Measurements from ENCODE around the gene STRIT1.

DNA sequence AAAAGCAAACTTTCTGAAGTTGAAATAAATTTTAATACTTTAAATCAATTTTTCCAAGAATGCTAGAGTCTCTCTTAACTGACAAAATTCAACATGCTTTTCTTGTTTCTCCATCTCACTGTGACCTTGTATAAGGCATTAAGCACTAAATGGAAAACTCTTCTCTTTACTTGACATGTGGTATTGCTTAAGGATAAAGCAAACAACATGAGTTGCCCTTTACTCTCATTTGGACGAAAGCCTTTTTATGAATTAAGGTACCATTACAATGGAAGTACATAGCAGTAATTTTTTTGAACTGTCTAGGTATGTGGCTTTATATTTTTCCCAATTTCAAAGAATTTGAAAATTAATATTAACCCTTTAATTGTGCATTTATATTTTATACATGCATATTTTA, 1.4 kb downstream of the STRIT1 start:
- TF ChIP-seq, protein P1, sequence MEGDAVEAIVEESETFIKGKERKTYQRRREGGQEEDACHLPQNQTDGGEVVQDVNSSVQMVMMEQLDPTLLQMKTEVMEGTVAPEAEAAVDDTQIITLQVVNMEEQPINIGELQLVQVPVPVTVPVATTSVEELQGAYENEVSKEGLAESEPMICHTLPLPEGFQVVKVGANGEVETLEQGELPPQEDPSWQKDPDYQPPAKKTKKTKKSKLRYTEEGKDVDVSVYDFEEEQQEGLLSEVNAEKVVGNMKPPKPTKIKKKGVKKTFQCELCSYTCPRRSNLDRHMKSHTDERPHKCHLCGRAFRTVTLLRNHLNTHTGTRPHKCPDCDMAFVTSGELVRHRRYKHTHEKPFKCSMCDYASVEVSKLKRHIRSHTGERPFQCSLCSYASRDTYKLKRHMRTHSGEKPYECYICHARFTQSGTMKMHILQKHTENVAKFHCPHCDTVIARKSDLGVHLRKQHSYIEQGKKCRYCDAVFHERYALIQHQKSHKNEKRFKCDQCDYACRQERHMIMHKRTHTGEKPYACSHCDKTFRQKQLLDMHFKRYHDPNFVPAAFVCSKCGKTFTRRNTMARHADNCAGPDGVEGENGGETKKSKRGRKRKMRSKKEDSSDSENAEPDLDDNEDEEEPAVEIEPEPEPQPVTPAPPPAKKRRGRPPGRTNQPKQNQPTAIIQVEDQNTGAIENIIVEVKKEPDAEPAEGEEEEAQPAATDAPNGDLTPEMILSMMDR (conservative IDR thresholded peaks at IDR 0.05; ENCODE audit: low read length) = no peak
- TF ChIP-seq EZH2phosphoT487 (IDR thresholded peaks at IDR 0.05; ENCODE audit: borderline replicate concordance) = no peak

All from Loucy (cell line).